Activated naive CD8-positive, alpha-beta T cell (primary cell): ENCODE data around the gene MUC20.
"Not testable (repeated sequence)": the region's sequence is repeated elsewhere in the genome, so short reads cannot be mapped to it uniquely, and the experiment has no call there.

ENCODE experiments used
- H3K27ac Mint-ChIP-seq: one replicate; pipeline ENCODE4 v1.8.0; 2021; ENCODE audit warnings: mixed read lengths
- H3K27me3 Mint-ChIP-seq: one replicate; pipeline ENCODE4 v1.8.0; 2021; ENCODE audit warnings: mixed read lengths
- H3K36me3 Mint-ChIP-seq: one replicate; pipeline ENCODE4 v1.8.0; 2021; ENCODE audit warnings: mixed read lengths
- H3K4me1 Mint-ChIP-seq: one replicate; pipeline ENCODE4 v1.8.0; 2021; ENCODE audit warnings: low read depth, mixed read lengths
- H3K4me3 Mint-ChIP-seq: one replicate; pipeline ENCODE4 v1.8.0; 2021; ENCODE audit warnings: mild to moderate bottlenecking, mixed read lengths
- H3K9me3 Mint-ChIP-seq: one replicate; pipeline ENCODE4 v1.8.0; 2021; ENCODE audit warnings: low read depth, mixed read lengths

The MUC20 gene

GRCh38 chr3:195773956-195774537 is 53.3 kb downstream of the MUC20 start:
- peaks cover 7% of the 10 kb centered on the region for H3K9me3 Mint-ChIP-seq
- peaks cover 5% of the 10 kb centered on the region for H3K4me1 Mint-ChIP-seq
- H3K27ac Mint-ChIP-seq: no peak overlapping the region
- H3K4me3 Mint-ChIP-seq: no peak overlapping the region
- H3K27me3 Mint-ChIP-seq: no peaks in the 10 kb centered on the region
- no peaks in the 10 kb centered on the region for H3K36me3 Mint-ChIP-seq

- Mint-ChIP-seq H3K4me1 (peaks cover 10% of the 10 kb centered on the region), H3K27ac (no peak overlapping the region), H3K36me3 (no peaks in the 10 kb centered on the region), H3K27me3 (no peaks in the 10 kb centered on the region), H3K4me3 (no peak overlapping the region), H3K9me3 (peaks cover 9% of the 10 kb centered on the region)
Observed at GRCh38 chr3:195774917-195775316, 54.1 kb downstream of the MUC20 start.

GRCh38 chr3:195777975-195778374 is 57.2 kb downstream of the MUC20 start:
- Mint-ChIP-seq H3K4me1 (peaks cover 25% of the 10 kb centered on the region), H3K36me3 (no peaks in the 10 kb centered on the region), H3K9me3 (peaks cover 22% of the 10 kb centered on the region), H3K4me3 (no peak overlapping the region), H3K27ac (no peak overlapping the region), H3K27me3 (no peaks in the 10 kb centered on the region)

- H3K4me3 Mint-ChIP-seq: peak overlapping the region; percentile 36
- peaks cover 47% of the 10 kb centered on the region for H3K9me3 Mint-ChIP-seq
- H3K27me3 Mint-ChIP-seq: not testable (repeated sequence)
- H3K27ac Mint-ChIP-seq: peak overlapping the region; percentile 70
- peaks cover 50% of the 10 kb centered on the region for H3K4me1 Mint-ChIP-seq
- peaks cover 10% of the 10 kb centered on the region for H3K36me3 Mint-ChIP-seq
Observed at GRCh38 chr3:195781236-195781635, 60.5 kb downstream of the MUC20 start.
